ENCODE data around the gene DNM1L. TPM values are rescaled to one million over a fixed set of nuclear protein-coding genes. Genes with fewer than 3 reads are reported as not detected.

DNM1L gene
- polyA plus RNA-seq, 2 of the 4 experiments (the other 2 are of a cell fraction) = 67.0 to 121 TPM

DNA sequence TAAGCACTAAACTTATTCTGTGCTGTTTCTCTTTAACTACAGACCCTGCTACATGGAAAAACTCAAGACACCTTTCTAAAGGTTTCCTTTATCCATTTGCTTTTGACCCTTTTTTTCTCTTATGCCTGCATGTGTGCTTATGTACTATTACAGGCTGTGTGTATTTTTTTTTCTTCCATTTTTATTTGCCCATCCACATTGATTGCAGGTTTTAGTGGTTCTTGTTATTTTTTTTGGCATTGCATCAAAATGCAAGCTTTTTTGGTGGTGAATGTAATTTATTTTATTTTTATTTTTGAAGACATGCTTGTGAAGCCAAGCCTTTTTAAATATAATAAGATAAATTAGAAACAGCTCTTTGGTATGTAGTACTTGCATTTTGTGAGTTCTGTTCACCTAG, 26.7 kb downstream of the DNM1L start:
- H3K4me3 ChIP-seq = no peak overlapping the region
- H3K9me3 ChIP-seq = no peaks in the 10 kb centered on the region
- H3K27ac ChIP-seq = no peak overlapping the region
- no peak overlapping the region for H3K4me2 ChIP-seq
- no peak for ATAC-seq
- H3K4me1 ChIP-seq = no peaks in the 10 kb centered on the region
- ChIA-PET POLR2A (no interaction called here), CTCF (interaction anchor here (1.2 kb wide), 1 partner anchor 11 kb away, joined by 3 read pairs; no protein-coding TSS in a partner anchor)
- FAIRE-seq = no peak
- TF ChIP-seq RARB (CRISPR knock-in tag; IDR thresholded peaks at IDR 0.05) = no peak
- no peak for TF ChIP-seq TP53 (CRISPR knock-in tag; IDR thresholded peaks at IDR 0.05)
- no peak for TF ChIP-seq FOSL2 (IDR thresholded peaks at IDR 0.05)
- no peak for TF ChIP-seq FOSL2 (CRISPR knock-in tag; IDR thresholded peaks at IDR 0.05)
- TF ChIP-seq, protein P1, sequence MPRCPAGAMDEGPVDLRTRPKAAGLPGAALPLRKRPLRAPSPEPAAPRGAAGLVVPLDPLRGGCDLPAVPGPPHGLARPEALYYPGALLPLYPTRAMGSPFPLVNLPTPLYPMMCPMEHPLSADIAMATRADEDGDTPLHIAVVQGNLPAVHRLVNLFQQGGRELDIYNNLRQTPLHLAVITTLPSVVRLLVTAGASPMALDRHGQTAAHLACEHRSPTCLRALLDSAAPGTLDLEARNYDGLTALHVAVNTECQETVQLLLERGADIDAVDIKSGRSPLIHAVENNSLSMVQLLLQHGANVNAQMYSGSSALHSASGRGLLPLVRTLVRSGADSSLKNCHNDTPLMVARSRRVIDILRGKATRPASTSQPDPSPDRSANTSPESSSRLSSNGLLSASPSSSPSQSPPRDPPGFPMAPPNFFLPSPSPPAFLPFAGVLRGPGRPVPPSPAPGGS (IDR thresholded peaks at IDR 0.05) = no peak
- TF ChIP-seq, protein P2, sequence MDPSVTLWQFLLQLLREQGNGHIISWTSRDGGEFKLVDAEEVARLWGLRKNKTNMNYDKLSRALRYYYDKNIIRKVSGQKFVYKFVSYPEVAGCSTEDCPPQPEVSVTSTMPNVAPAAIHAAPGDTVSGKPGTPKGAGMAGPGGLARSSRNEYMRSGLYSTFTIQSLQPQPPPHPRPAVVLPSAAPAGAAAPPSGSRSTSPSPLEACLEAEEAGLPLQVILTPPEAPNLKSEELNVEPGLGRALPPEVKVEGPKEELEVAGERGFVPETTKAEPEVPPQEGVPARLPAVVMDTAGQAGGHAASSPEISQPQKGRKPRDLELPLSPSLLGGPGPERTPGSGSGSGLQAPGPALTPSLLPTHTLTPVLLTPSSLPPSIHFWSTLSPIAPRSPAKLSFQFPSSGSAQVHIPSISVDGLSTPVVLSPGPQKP (IDR thresholded peaks at IDR 0.05; ENCODE audit: low read depth, low read length) = no peak
- no peak for TF ChIP-seq NR3C1 (IDR thresholded peaks at IDR 0.05)
- TF ChIP-seq, protein P3, sequence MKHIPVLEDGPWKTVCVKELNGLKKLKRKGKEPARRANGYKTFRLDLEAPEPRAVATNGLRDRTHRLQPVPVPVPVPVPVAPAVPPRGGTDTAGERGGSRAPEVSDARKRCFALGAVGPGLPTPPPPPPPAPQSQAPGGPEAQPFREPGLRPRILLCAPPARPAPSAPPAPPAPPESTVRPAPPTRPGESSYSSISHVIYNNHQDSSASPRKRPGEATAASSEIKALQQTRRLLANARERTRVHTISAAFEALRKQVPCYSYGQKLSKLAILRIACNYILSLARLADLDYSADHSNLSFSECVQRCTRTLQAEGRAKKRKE (CRISPR knock-in tag; IDR thresholded peaks at IDR 0.05; ENCODE audit: low read depth) = no peak
- no peak for TF ChIP-seq CEBPB (IDR thresholded peaks at IDR 0.05)
- no peak for TF ChIP-seq FOXS1 (CRISPR knock-in tag; IDR thresholded peaks at IDR 0.05)
- no peak for DNase-seq (ENCODE audit: low read depth in 1 of 2, low spot score in 1 of 2)

DNA sequence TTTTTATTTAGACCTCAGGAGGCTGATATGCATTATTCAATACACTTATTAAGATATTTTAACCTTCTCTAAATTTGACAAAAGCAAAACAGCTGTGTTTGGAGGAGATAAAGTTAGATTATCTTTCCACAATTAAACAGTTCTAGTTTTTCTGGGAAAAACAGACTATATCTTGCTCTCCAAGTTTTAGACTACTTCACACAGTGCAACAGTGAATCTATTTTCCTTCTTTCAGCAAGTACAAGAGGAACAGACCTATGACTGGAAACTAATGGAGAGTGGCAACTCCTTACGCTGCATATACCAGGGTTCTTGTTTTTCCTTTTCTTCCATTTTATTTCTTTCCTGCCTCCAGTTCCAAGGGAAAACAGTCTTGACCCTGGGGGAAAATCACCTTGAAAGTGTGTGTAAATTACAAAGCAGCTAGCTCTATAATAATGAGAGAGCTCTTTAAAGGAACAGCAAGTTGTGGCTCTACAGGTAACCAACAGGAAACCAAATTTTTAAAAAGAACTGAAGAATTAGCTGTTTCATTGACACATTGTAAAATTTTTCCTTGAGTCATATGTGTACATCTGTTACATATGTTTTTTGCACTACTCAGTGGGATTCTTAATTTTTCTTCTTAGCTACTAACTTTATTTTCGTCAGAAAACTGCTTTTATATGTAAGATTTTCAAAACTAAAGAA, 27.4 kb downstream of the DNM1L start:
- FAIRE-seq (no peak), DNase-seq (ENCODE audit: low read depth in 1 of 2, low spot score in 1 of 2) (no peak), ATAC-seq (no peak)
- no peak overlapping the region for H3K27ac ChIP-seq
- H3K4me2 ChIP-seq = no peak overlapping the region
- CTCF ChIA-PET = interaction anchor here (1.2 kb wide), 1 partner anchor 11 kb away, joined by 3 read pairs; no protein-coding TSS in a partner anchor
- no peaks in the 10 kb centered on the region for H3K9me3 ChIP-seq
- H3K4me3 ChIP-seq = no peak overlapping the region
- no peaks in the 10 kb centered on the region for H3K4me1 ChIP-seq
- WGBS (ENCODE audit: missing lambda C conversion rate) = 85% methylated on average over 2 of the region's 2 CpGs
- TF ChIP-seq, protein P4, sequence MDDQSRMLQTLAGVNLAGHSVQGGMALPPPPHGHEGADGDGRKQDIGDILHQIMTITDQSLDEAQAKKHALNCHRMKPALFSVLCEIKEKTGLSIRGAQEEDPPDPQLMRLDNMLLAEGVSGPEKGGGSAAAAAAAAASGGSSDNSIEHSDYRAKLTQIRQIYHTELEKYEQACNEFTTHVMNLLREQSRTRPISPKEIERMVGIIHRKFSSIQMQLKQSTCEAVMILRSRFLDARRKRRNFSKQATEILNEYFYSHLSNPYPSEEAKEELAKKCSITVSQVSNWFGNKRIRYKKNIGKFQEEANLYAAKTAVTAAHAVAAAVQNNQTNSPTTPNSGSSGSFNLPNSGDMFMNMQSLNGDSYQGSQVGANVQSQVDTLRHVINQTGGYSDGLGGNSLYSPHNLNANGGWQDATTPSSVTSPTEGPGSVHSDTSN (IDR thresholded peaks at IDR 0.05) = no peak
- TF ChIP-seq, protein P5, sequence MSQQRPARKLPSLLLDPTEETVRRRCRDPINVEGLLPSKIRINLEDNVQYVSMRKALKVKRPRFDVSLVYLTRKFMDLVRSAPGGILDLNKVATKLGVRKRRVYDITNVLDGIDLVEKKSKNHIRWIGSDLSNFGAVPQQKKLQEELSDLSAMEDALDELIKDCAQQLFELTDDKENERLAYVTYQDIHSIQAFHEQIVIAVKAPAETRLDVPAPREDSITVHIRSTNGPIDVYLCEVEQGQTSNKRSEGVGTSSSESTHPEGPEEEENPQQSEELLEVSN (IDR thresholded peaks at IDR 0.05; ENCODE audit: borderline replicate concordance, low read depth) = no peak
- TF ChIP-seq FOSL2 (IDR thresholded peaks at IDR 0.05) = no peak
- no peak for TF ChIP-seq FOSL2 (CRISPR knock-in tag; IDR thresholded peaks at IDR 0.05)
- TF ChIP-seq ZC3H11A (IDR thresholded peaks at IDR 0.05) = no peak
- TF ChIP-seq FOXS1 (CRISPR knock-in tag; IDR thresholded peaks at IDR 0.05) = no peak
- POLR2A ChIA-PET = no interaction called here

DNA sequence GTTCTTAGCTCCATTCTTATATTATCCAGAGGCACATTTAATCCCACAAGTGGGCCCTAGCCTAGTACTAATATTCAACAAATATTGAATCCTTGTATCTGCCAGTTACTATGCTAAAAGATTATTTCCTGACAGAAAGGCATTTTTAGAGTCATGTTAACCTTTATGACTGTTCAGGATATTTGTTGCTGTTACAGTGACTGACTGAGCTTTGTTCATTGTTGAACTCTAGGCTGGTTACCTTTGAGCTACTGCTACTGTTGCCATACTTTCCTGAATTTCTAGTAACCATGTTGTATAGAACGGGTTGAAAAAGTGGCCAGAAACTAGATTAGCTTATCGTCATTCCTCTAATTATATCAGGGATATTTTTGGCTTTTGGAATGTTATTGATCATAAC, 29.8 kb downstream of the DNM1L start:
- DNase-seq (ENCODE audit: low read depth in 1 of 2, low spot score in 1 of 2) = no peak
- WGBS (ENCODE audit: missing lambda C conversion rate) = 89% methylated on average over 2 of the region's 2 CpGs
- Histone ChIP-seq H3K4me3 (no peak overlapping the region), H3K4me1 (no peaks in the 10 kb centered on the region), H3K9me3 (no peaks in the 10 kb centered on the region), H3K27ac (no peak overlapping the region), H3K4me2 (no peak overlapping the region)
- TF ChIP-seq NR3C1 (IDR thresholded peaks at IDR 0.05) (no peak), SMC3 (IDR thresholded peaks at IDR 0.05) (no peak), RAD21 (conservative IDR thresholded peaks at IDR 0.05 in 1 of 2, IDR thresholded peaks at IDR 0.05 in 1 of 2) (no peak), KDM1A (IDR thresholded peaks at IDR 0.05; ENCODE audit: low read depth) (no peak), POLR2AphosphoS2 (conservative IDR thresholded peaks at IDR 0.05; ENCODE audit: low read length) (no peak), ZC3H11A (IDR thresholded peaks at IDR 0.05) (no peak), TFCP2L1 (CRISPR knock-in tag; IDR thresholded peaks at IDR 0.05) (no peak), HOXA7 (CRISPR knock-in tag; IDR thresholded peaks at IDR 0.05) (no peak)
- no peak for ATAC-seq
- no peak for FAIRE-seq
- ChIA-PET CTCF (no interaction called here), POLR2A (no interaction called here)

Data from A549 (cell line).